Globus pallidus (tissue), 1 donor: ENCODE measurements around the gene PDE6A.

Experiments
- DNase-seq: peaks from one replicate; pipeline ENCODE4 v3.0.0-alpha.2; 2015; ENCODE audit warnings: low spot score

PDE6A gene

GRCh38 chr5:149836451-149837139 lies 108.0 kb downstream of the PDE6A start:
- DNase-seq, result no peak

GRCh38 chr5:149834246-149834855 lies 110.2 kb downstream of the PDE6A start:
- DNase-seq, result peak; percentile 55

GRCh38 chr5:149833116-149833827 lies 111.3 kb downstream of the PDE6A start:
- DNase-seq, result no peak

- DNase-seq, result no peak
Measured at GRCh38 chr5:149832636-149833035, 112.0 kb downstream of the PDE6A start.

GRCh38 chr5:149831492-149831891 lies 113.1 kb downstream of the PDE6A start:
- no peak for DNase-seq

- no peak for DNase-seq
Measured at GRCh38 chr5:149830579-149830978, 114.0 kb downstream of the PDE6A start.

- DNase-seq, result no peak
Measured at GRCh38 chr5:149829954-149830353, 114.6 kb downstream of the PDE6A start.

- peak; percentile 69 for DNase-seq
Measured at GRCh38 chr5:149828161-149829011, 116.2 kb downstream of the PDE6A start.

- no peak for DNase-seq
Measured at GRCh38 chr5:149827546-149827945, 117.0 kb downstream of the PDE6A start.

GRCh38 chr5:149827086-149827485 lies 117.5 kb downstream of the PDE6A start:
- DNase-seq, result no peak

- no peak for DNase-seq
Measured at GRCh38 chr5:149826574-149826973, 118.0 kb downstream of the PDE6A start.

GRCh38 chr5:149824846-149825245 lies 119.7 kb downstream of the PDE6A start:
- DNase-seq, result no peak

- DNase-seq, result peak; percentile 31
Measured at GRCh38 chr5:149824120-149824519, 120.5 kb downstream of the PDE6A start.

GRCh38 chr5:149823375-149823774 lies 121.2 kb downstream of the PDE6A start:
- no peak for DNase-seq

DNA sequence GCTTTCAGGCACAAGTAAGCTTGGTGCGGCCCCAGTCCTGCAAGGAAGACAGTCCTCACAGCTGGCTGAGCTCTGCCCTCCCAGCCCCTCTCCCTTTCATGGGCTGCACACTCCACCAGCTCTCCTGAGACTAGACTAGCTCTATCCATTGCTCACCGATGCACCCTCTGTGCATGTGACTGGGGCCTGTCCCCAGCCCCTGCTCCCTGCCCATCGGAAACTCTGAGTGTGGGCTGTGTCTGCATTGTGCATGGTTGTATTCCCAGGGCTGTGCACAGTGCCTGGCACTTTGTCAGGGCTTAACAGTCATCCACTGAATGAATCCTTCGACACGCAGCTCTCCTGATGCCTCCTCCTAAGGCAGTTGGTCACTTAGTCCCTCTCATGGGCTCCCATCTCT lies 122.3 kb downstream of the PDE6A start:
- DNase-seq, result no peak

DNA sequence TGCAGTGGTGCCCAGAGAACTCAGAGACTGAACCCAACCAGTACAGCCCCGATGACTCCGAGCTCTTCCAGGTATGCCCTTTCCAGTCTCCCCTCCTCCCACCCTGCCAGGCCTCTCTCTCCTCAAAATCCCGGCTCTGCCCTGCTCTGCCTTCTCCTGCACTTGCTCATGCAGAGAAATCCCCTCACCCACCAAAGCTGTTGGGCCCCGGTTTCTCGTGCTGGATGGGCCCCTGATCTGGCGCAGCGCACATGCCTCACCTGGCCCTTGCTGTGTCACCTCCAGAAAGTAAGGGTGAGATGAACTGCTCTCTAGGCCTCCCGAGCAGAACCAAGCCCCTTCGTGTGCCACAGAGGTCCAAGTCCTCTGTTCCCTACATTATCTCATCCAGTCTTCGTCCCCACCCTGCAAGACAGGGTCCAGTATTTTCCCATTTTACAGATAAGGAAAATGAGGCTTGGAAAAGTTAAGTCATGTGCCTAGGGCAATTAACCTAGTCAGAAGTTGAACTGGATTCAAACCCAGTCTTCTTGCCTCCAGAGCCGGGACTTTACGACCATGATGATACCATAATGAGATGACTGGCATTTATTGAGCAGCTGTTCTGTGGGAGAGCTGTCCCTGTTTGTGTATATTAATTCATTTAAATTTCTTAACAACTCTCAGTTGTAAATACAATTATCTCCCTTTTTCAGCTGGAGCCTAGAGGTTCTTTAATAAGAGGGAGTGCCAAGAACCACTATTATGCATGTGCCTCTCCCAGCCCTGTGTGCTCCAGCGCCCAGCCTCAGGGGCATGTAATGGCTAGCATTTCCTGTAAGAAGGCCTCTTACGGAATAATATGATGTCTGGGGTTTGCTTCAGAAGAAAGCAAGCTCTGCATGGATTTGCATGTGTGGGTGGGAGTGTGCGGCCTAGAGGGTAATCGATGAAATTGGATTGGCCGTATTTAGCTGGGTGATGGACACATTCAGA lies 123.8 kb downstream of the PDE6A start:
- DNase-seq, result no peak

- DNase-seq, result no peak
Measured at GRCh38 chr5:149820012-149820411, 124.6 kb downstream of the PDE6A start.

- DNase-seq, result no peak
Measured at GRCh38 chr5:149818116-149818515, 126.5 kb downstream of the PDE6A start.

DNA sequence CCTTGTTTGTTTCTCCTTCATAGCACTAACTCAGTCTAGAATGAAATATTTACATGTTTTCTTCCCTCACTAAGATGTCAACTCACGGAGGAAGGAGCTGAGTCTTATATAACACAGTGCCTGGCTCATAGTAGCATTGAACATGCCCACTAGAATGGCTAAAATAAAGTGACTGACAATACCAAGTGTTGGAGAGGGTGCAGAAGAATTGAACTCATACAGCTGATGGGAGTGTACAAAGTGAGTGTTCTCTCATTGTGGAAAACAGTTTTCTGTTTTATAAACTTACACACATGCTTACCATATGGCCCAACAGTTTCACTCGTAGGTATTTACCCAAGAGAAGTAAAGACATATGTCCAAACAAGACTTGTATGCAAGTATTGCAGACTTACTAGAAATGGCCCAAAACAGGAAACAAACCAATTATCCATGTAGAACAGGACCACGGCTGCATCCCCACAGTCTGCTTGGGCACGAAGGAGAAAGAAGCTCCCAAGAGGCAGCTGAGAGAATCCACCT lies 127.0 kb downstream of the PDE6A start:
- DNase-seq, result no peak

DNA sequence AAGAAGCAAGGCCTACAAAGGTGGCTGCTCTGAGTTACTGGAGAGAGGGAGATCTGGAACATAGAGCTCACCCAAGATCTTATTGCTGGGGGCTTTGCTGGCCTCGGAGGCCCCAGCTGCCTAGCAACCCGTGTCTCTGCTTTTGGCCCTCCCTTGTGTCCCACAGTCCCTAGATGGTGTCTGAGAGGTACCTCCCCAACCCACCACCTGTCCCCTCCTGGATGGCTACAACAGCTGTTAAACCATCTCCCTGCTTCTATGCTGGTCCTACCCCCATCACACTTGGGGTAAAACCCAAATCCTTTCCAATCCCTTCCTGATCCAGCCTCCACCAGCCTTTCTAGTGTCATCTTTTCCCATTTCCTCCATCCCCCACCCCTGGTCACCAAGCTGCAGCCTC lies 127.9 kb downstream of the PDE6A start:
- no peak for DNase-seq

DNA sequence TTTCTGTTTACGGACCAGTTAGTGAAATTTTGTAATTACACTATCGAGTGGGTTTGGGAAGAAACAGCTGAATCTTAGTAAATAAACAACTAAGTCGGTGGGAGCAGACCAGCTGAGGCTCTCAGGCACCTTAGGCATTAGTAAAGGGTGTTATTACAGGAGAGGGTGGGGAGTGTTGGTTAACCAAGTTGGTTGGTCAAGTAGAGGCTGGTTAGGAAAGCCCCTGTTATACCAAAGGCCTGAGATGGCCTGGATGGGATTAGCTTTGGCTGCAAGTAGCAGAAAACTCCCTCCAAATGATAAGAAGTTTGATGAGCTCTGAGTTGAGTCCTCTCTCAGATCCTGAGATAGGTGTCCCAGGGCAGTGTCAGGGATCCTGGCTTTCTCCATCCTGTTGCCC lies 133.1 kb downstream of the PDE6A start:
- DNase-seq, result no peak
